K562 (cell line): ENCODE results near the gene FKBP2. TPM values are rescaled to one million over a fixed set of nuclear protein-coding genes. Genes with fewer than 3 reads are reported as not detected.

ENCODE experiments used
- ARID2 ChIP-seq: fragments of 450-650 bp; IDR thresholded peaks from 2 replicates; pipeline ENCODE4 v1.6.1; 2017; ENCODE audit warnings: antibody characterized with exemption, mild to moderate bottlenecking
- CBX2 ChIP-seq: fragments of 200-600 bp; sonication (generic); IDR thresholded peaks from one replicate; pipeline ENCODE4 v1.6.1; 2012; ENCODE audit warnings: mild to moderate bottlenecking, low read length, inconsistent platforms; ENCODE audit not compliant: insufficient read depth, poor library complexity, severe bottlenecking
- HDAC6 ChIP-seq: IDR thresholded peaks from 2 replicates; pipeline ENCODE4 v1.6.1; 2012; ENCODE audit warnings: low read depth, mild to moderate bottlenecking, control low read depth, inconsistent platforms, low read length, moderate library complexity
- HNRNPK ChIP-seq: fragments of 200-400 bp; formaldehyde crosslinking; IDR thresholded peaks from one replicate; pipeline ENCODE4 v1.6.1; 2018; ENCODE audit warnings: mild to moderate bottlenecking, low read depth, low read length; ENCODE audit not compliant: poor library complexity, severe bottlenecking
- HNRNPLL ChIP-seq: fragments of 200-400 bp; formaldehyde crosslinking; IDR thresholded peaks from 2 replicates; pipeline ENCODE4 v1.6.1; 2017; ENCODE audit warnings: low read length, low read depth, mild to moderate bottlenecking; ENCODE audit not compliant: poor library complexity, severe bottlenecking
- KHSRP ChIP-seq: fragments of 450-650 bp; IDR thresholded peaks from 2 replicates; pipeline ENCODE4 v1.6.1; 2017
- MECOM ChIP-seq: fragments of 250-450 bp; sonication (Bioruptor Pico); IDR thresholded peaks from 2 replicates; pipeline ENCODE4 v1.8.0; 2022; ENCODE audit warnings: inconsistent platforms
- PRMT5 ChIP-seq: sonication (generic); formaldehyde crosslinking; IDR thresholded peaks from 2 replicates; pipeline ENCODE4 v1.5.0; 2020; ENCODE audit warnings: missing genetic modification reagents
- SMARCC2 ChIP-seq: fragments of 450-650 bp; IDR thresholded peaks from 2 replicates; pipeline ENCODE4 v1.6.1; 2017; ENCODE audit warnings: antibody characterized with exemption, moderate library complexity, mild to moderate bottlenecking, low read depth
- XRCC5 ChIP-seq: fragments of 200-400 bp; formaldehyde crosslinking; IDR thresholded peaks from 2 replicates; pipeline ENCODE4 v1.6.1; 2017; ENCODE audit warnings: low read depth, mild to moderate bottlenecking, low read length
- ZNF324 ChIP-seq: fragments of 250-450 bp; sonication (Bioruptor Pico); IDR thresholded peaks from 2 replicates; pipeline ENCODE4 v1.4.0; 2020; ENCODE audit warnings: mild to moderate bottlenecking
- ZNF57 ChIP-seq: fragments of 450-650 bp; formaldehyde crosslinking; IDR thresholded peaks from 2 replicates; pipeline ENCODE4 v1.4.0; 2020; ENCODE audit warnings: mild to moderate bottlenecking, moderate library complexity
- polyA plus RNA-seq, 8 experiments: library from polyadenylated mRNA; depleted of rRNA in 4 of 8; stranded (reverse) in 5 of 8; unstranded in 3 of 8; fragments of >200 nt; fragmentation: Nextera tagmentation in 2 of 8; fragmentation: Illumina TruSeq in 1 of 8; extraction: Ambion mirVana in 2 of 8; extraction: Trizol in 1 of 8; gene quantifications; 2 replicates each; pipeline versions ENCODE4 v1.2.1 to v1.2.3, GENCODE V29; 2011 to 2014; ENCODE audit warnings: inconsistent platforms in 1 of 8, missing spikeins in 1 of 8
- total RNA-seq, 7 experiments: library from RNA; depleted of rRNA in 6 of 7; stranded (reverse); fragments of >200 nt in 6 of 7; fragmentation: Illumina TruSeq in 2 of 7; extraction: Trizol in 2 of 7; gene quantifications; 2 replicates each; pipeline versions ENCODE4 v1.2.1 to v1.2.3, GENCODE V29; 2011 to 2021; ENCODE audit warnings: low replicate concordance in 1 of 7
- TF ChIP-seq, protein P1 (sequence below): sonication (generic); formaldehyde crosslinking; IDR thresholded peaks from 2 replicates; pipeline ENCODE4 v1.8.0; 2022; ENCODE audit warnings: mild to moderate bottlenecking, missing genetic modification reagents, borderline replicate concordance
- TF ChIP-seq, protein P2 (sequence below): fragments of 450-650 bp; formaldehyde crosslinking; IDR thresholded peaks from 2 replicates; pipeline ENCODE4 v1.4.0; 2020; ENCODE audit warnings: mild to moderate bottlenecking, mixed read lengths
- TF ChIP-seq, protein P3 (sequence below): fragments of 450-650 bp; IDR thresholded peaks from 2 replicates; pipeline ENCODE4 v1.6.1; 2017; ENCODE audit warnings: antibody characterized with exemption, mild to moderate bottlenecking
- TF ChIP-seq, protein P4 (sequence below), 2 experiments: IDR thresholded peaks; 2 replicates each; pipeline ENCODE4 v1.6.1; 2011; ENCODE audit warnings: borderline replicate concordance in 1 of 2, control low read depth in 1 of 2, low read depth in 1 of 2, low read length in 1 of 2, mild to moderate bottlenecking in 1 of 2, mixed read lengths in 1 of 2, moderate library complexity in 1 of 2; ENCODE audit not compliant: insufficient read depth in 1 of 2, insufficient read length in 1 of 2, poor library complexity in 1 of 2, severe bottlenecking in 1 of 2; ENCODE audit errors: extremely low read depth in 1 of 2

Gene FKBP2
- total and polyA plus RNA-seq, 9 of the 15 experiments (the other 6 are each of a cell fraction or from before 2014, with no cell fraction given) = 3.5 to 151 (median 58.1) TPM

DNA sequence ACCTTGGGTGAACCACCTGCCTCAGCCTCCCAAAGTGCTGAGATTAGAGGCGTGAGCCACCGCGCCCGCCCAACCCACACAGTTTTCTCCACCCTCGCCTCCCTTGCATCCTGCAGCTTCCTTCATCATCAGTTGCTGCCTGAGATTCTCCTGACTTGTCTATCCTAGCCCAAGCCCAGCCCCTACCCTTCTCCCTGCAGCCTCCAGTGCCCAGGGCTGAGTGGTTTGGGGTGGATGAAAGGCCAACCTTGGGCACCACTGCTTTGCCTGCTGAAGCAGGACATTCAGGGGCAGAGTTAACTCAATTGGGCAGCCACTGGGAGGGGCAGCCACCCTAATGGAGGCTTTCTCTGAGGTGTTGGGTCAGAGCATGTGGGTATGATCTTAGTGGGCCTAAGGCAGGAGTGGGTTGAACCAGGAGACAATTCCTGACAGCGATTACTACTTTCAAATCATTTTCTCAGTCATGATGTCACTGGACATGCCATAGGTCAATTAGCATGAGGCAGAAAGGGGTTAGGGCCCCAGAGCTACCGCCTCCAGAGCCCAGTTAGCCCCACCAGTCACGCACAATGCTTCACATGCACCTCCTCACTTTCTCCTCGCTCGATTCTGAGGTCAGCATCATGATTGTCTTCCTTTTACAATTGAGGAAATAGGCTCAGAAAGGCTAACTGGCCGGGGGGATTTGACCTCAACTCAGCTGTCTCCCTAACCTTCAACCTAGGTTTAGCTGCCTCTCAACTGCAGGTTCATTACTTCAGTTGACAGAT lies 1.0 kb upstream of the FKBP2 start (continued):
- TF ChIP-seq, protein P1, sequence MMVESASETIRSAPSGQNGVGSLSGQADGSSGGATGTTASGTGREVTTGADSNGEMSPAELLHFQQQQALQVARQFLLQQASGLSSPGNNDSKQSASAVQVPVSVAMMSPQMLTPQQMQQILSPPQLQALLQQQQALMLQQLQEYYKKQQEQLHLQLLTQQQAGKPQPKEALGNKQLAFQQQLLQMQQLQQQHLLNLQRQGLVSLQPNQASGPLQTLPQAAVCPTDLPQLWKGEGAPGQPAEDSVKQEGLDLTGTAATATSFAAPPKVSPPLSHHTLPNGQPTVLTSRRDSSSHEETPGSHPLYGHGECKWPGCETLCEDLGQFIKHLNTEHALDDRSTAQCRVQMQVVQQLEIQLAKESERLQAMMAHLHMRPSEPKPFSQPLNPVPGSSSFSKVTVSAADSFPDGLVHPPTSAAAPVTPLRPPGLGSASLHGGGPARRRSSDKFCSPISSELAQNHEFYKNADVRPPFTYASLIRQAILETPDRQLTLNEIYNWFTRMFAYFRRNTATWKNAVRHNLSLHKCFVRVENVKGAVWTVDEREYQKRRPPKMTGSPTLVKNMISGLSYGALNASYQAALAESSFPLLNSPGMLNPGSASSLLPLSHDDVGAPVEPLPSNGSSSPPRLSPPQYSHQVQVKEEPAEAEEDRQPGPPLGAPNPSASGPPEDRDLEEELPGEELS (CRISPR knock-in tag) = peak; percentile 16; the same call in 1 of the 2 replicates
- TF ChIP-seq XRCC5 (0 out of 2 replicates have a peak, but pooled peaks have one; percentile 2), HNRNPK (no peak), HNRNPLL (no peak), SMARCC2 (no peak), ZNF324 (CRISPR knock-in tag) (no peak), MECOM (CRISPR knock-in tag) (no peak), ZNF57 (CRISPR knock-in tag) (no peak), PRMT5 (CRISPR knock-in tag) (no peak), HDAC6 (no peak), CBX2 (no peak), ARID2 (no peak), KHSRP (no peak)
- TF ChIP-seq, protein P2, sequence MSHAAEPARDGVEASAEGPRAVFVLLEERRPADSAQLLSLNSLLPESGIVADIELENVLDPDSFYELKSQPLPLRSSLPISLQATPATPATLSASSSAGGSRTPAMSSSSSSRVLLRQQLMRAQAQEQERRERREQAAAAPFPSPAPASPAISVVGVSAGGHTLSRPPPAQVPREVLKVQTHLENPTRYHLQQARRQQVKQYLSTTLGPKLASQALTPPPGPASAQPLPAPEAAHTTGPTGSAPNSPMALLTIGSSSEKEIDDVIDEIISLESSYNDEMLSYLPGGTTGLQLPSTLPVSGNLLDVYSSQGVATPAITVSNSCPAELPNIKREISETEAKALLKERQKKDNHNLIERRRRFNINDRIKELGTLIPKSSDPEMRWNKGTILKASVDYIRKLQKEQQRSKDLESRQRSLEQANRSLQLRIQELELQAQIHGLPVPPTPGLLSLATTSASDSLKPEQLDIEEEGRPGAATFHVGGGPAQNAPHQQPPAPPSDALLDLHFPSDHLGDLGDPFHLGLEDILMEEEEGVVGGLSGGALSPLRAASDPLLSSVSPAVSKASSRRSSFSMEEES (CRISPR knock-in tag) = no peak
- TF ChIP-seq, protein P3, sequence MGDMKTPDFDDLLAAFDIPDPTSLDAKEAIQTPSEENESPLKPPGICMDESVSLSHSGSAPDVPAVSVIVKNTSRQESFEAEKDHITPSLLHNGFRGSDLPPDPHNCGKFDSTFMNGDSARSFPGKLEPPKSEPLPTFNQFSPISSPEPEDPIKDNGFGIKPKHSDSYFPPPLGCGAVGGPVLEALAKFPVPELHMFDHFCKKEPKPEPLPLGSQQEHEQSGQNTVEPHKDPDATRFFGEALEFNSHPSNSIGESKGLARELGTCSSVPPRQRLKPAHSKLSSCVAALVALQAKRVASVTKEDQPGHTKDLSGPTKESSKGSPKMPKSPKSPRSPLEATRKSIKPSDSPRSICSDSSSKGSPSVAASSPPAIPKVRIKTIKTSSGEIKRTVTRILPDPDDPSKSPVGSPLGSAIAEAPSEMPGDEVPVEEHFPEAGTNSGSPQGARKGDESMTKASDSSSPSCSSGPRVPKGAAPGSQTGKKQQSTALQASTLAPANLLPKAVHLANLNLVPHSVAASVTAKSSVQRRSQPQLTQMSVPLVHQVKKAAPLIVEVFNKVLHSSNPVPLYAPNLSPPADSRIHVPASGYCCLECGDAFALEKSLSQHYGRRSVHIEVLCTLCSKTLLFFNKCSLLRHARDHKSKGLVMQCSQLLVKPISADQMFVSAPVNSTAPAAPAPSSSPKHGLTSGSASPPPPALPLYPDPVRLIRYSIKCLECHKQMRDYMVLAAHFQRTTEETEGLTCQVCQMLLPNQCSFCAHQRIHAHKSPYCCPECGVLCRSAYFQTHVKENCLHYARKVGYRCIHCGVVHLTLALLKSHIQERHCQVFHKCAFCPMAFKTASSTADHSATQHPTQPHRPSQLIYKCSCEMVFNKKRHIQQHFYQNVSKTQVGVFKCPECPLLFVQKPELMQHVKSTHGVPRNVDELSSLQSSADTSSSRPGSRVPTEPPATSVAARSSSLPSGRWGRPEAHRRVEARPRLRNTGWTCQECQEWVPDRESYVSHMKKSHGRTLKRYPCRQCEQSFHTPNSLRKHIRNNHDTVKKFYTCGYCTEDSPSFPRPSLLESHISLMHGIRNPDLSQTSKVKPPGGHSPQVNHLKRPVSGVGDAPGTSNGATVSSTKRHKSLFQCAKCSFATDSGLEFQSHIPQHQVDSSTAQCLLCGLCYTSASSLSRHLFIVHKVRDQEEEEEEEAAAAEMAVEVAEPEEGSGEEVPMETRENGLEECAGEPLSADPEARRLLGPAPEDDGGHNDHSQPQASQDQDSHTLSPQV = peak; percentile 53; the same call in 1 of the 2 replicates
- TF ChIP-seq, protein P4, sequence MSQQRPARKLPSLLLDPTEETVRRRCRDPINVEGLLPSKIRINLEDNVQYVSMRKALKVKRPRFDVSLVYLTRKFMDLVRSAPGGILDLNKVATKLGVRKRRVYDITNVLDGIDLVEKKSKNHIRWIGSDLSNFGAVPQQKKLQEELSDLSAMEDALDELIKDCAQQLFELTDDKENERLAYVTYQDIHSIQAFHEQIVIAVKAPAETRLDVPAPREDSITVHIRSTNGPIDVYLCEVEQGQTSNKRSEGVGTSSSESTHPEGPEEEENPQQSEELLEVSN (IDR thresholded peaks at IDR 0.05; ENCODE audit: borderline replicate concordance in 1 of 2, extremely low read depth in 1 of 2, insufficient read depth in 1 of 2, insufficient read length in 1 of 2, low read depth in 1 of 2, low read length in 1 of 2, poor library complexity in 1 of 2, severe bottlenecking in 1 of 2) = peak in 1 of 2 experiments; percentile 58
